GM18526 (cell line): ENCODE measurements around the gene CORO7.

Experiments used
- POLR2A ChIP-seq: IDR thresholded peaks from 3 replicates; pipeline ENCODE4 v1.6.1; 2011; ENCODE audit not compliant: insufficient read length; ENCODE audit errors: extremely low read depth

CORO7 gene

DNA sequence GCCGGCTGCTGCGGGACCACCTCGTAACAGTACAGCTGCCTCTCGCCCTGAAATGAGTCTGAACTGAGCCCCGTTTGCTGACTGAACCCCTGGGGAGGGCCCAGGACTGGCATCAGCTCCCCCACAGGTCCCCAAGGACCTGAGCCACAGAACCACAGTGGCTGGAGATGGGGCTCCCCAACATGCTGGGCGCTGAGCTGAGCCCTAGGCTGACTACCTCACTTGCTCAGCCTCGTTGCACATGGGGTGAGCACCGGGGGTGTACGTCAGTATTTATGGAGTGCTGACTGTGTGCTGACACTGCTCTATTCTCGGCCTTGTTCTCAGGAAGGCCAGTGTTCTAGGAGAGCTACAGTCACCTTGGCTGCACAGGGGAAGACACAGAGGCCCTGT lies 51.4 kb downstream of the CORO7 start:
- no peak for TF ChIP-seq POLR2A

DNA sequence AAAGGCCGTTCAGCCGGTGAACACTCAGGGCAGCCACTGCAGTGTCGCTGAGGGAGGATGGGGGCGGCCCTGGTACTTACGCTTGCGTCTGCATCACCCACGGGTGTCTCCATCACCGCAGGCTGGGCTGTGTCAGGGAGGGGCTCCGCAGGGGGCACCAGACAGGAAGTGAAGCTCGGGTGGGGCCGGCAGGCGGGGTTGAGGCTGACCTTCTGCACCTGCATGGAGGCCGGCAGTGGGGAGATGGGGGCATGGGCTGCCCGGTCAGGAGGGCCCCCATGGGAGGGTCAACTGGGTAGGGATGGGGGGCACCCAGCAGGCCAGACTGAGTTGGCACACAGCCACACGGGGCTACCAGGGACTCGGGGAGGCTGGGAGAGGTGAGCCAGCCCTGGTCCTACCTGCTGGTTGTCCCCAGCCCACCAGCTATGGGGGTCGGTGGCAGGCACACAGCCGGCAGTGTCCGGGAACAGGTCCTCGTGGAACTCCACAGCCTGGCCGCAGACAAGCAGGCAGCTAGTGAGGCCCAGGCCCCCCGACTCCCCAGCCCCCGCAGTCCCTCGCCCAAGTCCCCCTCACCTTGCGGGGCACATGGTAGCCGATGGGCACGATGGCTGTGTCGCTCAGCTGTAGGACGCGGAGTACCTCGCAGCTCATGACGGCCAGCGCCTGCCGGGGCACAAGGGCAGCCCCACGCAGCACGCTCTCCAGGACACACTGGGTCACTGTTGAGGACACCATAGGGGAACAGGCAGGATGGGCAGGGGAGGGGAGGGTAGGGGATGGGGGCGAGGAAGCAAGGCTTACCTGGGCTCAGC lies 52.0 kb downstream of the CORO7 start:
- no peak for TF ChIP-seq POLR2A

DNA sequence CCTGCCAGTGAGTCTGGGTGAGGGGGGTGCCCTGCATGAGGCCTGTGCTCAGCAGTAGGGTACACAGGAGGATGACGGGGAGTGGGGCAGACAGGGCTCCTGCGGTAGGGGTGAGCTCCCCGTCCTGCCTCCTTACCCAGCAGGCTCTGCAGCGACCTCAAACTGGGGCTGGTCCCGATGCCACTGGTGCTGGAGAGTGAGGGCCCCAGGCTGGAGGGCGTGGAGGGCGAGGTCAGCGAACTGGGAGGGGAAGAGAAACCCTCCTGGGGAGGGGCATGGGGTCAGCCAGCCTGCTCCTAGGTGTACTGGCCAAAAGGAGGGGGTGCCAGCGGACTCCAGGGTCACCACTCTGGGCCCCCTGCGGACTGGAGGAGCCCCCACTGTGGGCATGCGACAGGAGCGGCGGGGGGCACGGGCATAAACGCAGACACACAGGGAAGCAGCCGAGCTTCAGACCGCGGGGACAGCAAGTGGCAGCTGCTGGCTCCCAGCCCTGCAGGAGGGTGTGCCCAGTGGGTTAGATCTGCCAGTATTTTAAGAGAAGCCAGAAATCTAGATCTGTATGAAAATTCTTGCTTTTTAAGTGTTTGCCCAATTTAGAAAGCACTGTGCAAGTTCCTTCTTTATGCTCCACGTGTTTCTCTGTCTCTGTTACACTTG lies 53.8 kb downstream of the CORO7 start:
- no peak for TF ChIP-seq POLR2A

DNA sequence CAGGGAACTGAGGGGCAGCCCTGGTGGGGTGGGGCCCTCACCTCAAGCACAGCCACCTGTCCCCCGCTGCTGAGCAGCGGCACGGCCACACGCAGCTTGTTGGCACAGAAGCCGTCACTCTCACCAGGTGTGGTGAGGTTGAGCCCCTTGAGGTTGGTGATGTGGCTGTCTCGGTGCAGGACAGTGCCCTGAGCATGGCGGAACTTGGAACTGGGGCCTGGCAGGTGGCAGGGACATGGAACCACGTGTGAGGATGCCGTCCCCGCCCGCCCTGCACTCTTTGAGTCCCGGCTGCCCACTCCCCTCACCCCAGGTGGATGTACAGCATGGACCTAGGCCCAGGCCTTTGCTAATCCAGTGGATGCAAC lies 54.5 kb downstream of the CORO7 start:
- no peak for TF ChIP-seq POLR2A

DNA sequence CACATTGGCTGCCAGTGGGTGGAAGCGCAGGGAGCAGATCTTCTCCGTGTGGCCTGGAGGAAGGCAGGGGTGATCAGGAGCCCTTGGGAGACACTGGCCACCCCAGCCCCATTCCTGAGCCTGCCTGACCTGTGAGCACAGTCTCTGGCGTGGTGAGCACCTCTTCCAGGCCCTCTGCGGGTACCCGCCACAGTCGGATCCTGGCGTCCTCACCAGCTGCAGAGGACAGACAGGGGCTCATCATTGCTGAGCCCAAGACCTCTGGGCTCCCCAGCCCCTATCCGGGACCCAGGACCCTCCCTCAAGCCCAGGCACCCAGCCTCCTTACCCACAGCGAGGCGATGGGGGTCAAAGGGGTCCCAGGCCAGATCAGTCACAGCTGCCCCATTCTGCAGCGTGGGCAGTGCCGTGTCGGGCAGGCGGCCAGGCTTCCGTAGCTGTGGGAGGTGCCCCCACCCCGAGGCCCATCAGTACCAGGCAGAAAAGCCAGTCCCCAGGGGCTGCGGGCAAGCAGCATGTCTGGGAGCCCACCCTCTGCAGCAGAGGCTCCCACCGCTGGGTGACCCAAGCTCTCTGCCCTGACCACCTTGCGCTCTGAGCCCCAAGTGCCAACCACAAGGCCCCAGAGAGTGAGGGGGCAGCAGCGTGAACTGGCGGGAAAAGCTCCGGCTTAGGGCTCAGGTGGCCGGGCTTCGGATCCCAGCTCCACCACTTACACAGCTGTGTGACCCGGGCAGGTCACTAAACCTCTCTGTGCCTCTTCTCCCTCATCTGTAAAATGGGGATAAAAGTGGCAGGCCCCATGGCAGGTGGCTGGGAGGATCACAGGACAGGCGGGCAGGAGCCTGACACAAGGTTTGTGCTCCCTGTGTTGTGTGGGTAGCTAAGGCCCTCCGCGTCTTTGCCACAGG lies 55.1 kb downstream of the CORO7 start:
- no peak for TF ChIP-seq POLR2A

DNA sequence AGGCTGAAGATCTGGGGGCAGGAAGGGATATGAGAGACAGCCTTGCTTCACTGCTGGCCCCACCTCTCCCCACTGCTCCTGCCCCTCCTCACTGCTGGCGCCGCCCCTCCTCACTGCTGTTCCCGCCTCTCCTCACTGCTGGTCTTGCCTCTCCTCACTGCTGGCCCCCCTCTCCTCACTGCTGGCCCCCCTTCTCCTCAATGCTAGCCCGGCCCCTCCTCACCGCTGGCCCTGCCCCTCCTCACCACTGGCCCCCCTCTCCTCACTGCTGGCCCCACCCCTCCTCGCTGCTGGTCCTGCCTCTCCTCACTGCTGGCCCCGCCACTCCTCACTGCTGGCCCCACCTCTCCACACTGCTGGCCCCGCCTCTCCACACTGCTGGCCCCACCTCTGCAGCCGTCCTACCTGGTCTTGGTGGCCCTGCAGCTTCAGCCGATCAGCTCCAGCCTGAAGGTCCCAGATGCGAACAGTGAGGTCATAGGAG lies 55.8 kb downstream of the CORO7 start:
- no peak for TF ChIP-seq POLR2A

DNA sequence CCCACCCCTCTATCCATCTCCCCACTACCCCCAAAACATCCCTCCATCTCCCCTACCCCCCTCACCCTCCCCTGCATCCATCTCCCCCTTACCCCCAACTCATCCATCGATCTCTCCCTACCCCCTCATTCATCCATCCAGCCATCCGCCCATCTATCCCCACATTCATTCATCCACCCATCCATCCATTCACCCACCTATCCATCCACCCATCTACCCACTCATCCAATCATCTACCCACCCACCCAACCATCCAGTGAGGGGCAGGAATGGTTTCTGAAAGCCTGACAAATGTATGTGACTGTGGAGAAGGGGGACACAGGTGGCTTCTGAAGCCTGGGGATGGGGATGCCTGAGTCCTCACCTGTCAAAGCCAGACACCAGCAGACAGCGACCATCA lies 56.5 kb downstream of the CORO7 start:
- TF ChIP-seq POLR2A = no peak

DNA sequence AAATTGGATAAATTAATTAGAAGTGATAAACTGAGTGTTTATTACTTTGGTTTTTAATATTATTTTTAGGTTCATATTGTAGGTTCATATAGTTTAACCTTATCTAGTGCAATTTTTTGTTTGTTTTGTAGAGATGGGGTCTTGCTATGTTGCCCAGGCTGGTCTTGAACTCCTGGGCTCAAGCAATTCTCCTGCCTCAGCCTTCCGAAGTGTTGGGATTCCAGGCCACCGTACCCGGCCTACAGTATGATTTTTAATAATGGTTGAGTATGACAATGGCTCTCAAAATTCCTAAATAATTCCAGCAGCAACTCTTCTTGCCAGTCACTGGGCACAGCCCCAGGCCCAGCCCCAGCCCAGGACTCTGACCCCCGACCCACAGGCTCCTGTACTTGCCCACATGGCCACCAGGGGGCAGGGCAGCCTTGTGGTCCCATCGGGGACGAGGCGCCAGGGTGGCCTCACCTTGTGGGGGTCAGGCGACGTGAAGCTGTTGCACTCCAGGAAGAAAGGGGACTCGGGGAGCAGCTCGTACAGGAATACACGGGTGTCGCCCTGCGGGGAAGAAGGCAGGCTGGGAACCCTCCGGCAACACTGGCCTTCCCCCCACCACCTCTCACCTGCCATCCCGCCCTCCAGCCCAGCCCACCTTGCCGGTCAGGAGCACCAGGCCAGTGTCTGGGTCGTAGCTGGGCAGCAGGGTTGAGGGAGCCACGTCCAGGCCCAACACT lies 57.4 kb downstream of the CORO7 start:
- TF ChIP-seq POLR2A = no peak

DNA sequence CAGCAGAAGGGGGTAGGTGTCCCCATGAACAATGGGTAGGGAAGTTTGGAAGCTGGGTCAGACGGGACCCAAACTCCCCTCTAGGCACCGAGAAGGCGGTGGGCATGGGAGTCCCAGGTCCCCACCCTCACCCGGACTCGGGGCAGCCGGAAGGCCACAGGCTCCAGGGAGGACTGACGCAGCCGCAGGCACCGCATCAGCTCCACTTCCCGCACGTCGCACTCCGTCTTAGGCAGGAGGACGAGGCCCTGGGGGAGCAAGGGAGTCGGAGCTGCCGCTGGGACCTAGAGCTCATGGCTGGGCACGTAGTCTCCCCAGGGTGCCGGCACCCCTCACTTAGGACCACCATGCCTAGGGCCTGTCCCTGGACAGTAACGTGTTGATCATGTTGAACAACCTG lies 58.2 kb downstream of the CORO7 start:
- no peak for TF ChIP-seq POLR2A

DNA sequence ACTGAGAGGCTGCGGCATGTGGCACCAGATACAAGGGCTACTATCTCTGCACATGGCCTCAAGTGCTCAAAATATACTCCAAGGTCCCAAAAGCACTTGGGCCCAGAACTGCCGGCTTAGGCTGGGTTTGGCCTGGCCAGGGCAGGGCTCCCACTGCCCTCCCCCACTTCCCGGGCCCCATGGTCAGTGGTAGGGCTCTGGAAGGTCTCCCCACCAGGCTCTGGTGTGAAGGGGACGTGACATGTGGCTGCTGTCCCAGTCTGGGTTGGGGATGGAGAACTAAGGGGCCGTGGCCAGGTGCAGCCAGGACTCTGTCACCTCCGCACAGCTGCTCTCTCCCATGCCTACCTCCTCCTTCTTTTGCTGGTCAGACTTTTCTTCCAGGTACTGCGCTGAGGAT lies 59.6 kb downstream of the CORO7 start:
- no peak for TF ChIP-seq POLR2A

DNA sequence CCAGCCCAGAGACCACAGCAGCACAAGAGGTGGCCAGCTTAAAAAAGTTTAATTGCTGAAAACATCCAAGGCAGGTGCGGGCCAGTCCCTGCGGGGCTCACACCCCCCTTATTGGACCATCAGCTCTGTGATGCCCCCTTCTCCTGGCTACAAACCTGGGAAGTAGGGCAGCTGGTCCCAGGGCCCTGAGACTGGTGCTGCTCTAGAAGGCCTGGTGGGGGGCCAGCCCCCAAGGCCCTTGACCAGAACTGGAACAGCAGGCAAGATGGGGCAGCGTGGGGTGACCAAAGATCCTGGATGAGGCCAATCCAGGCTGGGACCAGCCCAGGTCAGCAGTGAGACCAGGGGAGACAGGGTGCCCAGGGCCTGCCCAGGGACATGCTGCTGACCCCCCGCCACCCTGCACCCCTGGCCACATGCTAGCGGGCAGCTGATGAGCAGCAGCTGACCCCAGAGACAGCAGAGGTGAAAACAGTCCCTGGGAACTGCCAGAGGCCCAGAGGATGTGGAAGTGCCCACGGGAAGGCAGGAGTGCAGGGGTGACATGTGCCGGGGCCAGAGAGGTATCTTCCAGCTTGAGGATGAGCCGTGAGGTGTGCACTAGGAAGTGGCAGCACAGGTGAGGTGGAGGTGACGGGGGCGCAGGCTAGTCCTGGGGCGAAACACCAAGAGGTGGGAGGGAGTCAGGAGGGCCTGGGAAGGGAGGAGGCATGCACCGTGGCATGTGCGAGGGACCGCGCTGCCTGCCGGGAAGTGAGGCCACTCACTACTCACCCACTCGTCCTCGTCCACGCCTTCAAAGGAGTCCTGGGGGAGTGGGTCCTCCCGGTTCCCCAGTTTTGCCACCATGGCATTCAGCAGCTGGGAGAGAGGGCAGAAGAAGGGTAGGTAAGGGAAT lies 61.6 kb downstream of the CORO7 start:
- TF ChIP-seq POLR2A = no peak

DNA sequence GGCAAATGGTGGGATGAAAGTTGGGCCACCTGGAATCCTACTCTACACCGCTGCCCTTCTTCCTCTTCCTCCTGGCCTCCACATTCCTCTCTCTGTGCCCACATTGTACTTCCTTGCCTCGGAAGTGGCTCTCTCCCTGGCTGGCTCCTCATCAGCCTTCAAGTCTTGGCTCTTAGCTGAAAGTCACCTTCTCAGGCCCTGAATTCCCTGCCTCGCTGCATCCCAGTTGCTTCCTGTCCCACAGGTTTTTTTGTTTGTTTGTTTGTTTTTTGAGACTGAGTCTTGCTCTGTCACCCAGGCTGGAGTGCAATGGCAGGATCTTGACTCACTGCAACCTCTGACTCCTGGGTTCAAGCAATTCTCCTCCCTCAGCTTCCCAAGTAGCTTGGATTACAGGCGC lies 62.7 kb downstream of the CORO7 start:
- TF ChIP-seq POLR2A = no peak

DNA sequence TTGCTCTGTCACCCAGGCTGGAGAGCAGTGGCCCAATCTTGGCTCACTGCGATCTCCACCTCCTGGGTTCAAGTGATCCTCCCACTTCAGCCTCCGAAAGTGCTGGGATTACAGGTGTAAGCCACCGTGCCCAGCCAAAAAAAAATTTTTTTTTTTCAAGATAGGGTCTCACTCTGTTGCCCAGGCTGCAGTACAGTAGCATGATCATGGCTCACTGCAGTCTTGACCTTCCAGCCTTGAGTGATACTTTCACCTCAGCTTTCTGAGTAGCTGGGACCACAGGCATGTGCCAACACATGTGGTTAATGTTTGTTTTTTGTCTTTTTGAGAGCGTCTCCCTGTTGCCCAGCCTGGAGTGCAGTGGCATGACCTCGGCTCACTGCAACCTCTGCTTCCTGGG lies 63.6 kb downstream of the CORO7 start:
- TF ChIP-seq POLR2A = no peak

DNA sequence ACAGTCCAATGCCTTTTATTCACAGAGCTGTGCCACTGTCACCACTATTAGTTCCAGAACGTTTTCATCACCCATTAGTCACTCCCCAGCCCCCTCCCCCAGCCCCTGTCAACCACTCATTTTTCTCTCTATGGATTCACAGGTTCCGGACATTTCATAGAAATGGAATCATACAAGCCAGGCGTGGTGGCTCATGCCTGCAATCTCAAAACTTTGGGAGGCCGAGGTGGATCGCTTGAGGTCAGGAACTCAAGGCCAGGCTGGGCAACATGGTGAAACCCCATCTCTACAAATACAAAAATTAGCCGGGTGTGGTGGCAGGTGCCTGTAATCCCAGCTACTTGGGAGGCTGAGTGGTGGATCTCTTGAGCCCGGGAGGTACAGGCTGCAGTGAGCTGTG lies 64.5 kb downstream of the CORO7 start:
- no peak for TF ChIP-seq POLR2A
